Retinal pigment epithelial cell (primary cell): ENCODE measurements around the gene HOXD12.

Experiments
- DNase-seq: peaks from one replicate; pipeline ENCODE4 v3.0.0-alpha.2; 2010; ENCODE audit warnings: low read depth
- H3K4me3 ChIP-seq: 2 replicates; pipeline ENCODE4 v1.5.1; 2011; ENCODE audit warnings: mild to moderate bottlenecking, low read length, control low read depth, moderate library complexity
- TF ChIP-seq, protein P1 (sequence below): conservative IDR thresholded peaks from 2 replicates; pipeline ENCODE4 v1.5.1; 2011; ENCODE audit warnings: low read depth, low read length, control low read depth, inconsistent platforms

HOXD12 gene

GRCh38 chr2:176115883-176116813, 16.6 kb downstream of the HOXD12 start, which contains the start of gene HOXD10:
TSS of gene HOXD10 (plus strand) at chr2:176116778. CDS start at chr2:176116834, 56 bp downstream.
- TF ChIP-seq, protein P1, sequence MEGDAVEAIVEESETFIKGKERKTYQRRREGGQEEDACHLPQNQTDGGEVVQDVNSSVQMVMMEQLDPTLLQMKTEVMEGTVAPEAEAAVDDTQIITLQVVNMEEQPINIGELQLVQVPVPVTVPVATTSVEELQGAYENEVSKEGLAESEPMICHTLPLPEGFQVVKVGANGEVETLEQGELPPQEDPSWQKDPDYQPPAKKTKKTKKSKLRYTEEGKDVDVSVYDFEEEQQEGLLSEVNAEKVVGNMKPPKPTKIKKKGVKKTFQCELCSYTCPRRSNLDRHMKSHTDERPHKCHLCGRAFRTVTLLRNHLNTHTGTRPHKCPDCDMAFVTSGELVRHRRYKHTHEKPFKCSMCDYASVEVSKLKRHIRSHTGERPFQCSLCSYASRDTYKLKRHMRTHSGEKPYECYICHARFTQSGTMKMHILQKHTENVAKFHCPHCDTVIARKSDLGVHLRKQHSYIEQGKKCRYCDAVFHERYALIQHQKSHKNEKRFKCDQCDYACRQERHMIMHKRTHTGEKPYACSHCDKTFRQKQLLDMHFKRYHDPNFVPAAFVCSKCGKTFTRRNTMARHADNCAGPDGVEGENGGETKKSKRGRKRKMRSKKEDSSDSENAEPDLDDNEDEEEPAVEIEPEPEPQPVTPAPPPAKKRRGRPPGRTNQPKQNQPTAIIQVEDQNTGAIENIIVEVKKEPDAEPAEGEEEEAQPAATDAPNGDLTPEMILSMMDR = no peak
- DNase-seq = no peak
- H3K4me3 ChIP-seq = no peak within 1 kb of the TSS

DNA sequence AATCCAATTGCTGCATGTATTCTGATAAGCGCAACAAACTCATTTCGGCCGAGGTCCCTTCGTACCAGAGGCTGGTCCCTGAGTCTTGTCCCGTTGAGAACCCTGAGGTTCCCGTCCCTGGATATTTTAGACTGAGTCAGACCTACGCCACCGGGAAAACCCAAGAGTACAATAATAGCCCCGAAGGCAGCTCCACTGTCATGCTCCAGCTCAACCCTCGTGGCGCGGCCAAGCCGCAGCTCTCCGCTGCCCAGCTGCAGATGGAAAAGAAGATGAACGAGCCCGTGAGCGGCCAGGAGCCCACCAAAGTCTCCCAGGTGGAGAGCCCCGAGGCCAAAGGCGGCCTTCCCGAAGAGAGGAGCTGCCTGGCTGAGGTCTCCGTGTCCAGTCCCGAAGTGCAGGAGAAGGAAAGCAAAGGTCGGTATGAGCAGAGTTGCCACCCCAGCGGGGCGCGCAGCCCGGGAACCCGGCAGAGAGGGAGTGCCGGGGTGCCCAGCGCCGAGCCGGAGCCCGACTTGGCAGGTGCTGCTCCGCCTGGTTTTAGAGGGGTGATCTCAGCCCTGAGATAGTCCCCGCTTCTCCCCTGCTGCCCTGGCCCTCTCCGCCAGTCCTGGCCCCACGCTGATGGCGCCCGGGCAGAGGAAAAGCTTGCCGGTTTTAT, 17.7 kb downstream of the HOXD12 start:
- no peak for DNase-seq
- TF ChIP-seq, protein P1 = no peak
- H3K4me3 ChIP-seq = no peak overlapping the region

DNA sequence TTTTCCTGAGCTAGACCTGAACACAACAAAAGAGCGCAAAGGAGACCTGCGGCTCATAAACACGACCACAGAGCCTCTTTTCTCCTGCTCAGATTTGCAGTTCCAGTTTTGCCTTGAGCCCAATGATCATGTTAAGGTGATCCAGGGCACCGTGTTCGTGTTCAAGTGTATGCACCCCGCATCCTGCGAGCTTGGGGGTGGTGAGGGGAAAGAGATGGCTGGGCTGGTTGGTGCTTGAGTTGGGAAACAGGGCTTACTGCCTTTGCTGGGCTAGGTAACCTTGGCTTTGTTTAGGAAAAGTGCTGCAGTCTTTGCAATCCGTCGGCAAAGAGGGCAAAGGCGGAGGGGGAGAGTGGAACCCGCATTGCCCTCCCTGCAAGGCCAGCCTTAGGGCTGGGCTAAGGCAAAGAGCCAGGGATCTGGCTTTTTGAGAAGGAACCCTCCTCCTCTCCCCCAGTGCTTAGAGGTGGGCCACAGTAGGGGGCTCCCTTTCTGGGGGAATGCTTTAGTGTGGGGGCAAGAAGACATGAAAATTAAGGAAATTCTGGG, 18.3 kb downstream of the HOXD12 start:
- no peak overlapping the region for H3K4me3 ChIP-seq
- no peak for DNase-seq
- TF ChIP-seq, protein P1 = no peak

- TF ChIP-seq, protein P1 = peak; percentile 47
- no peak overlapping the region for H3K4me3 ChIP-seq
- no peak for DNase-seq
These were observed 19.2 kb downstream of the HOXD12 start for GRCh38 chr2:176118601-176119339.

DNA sequence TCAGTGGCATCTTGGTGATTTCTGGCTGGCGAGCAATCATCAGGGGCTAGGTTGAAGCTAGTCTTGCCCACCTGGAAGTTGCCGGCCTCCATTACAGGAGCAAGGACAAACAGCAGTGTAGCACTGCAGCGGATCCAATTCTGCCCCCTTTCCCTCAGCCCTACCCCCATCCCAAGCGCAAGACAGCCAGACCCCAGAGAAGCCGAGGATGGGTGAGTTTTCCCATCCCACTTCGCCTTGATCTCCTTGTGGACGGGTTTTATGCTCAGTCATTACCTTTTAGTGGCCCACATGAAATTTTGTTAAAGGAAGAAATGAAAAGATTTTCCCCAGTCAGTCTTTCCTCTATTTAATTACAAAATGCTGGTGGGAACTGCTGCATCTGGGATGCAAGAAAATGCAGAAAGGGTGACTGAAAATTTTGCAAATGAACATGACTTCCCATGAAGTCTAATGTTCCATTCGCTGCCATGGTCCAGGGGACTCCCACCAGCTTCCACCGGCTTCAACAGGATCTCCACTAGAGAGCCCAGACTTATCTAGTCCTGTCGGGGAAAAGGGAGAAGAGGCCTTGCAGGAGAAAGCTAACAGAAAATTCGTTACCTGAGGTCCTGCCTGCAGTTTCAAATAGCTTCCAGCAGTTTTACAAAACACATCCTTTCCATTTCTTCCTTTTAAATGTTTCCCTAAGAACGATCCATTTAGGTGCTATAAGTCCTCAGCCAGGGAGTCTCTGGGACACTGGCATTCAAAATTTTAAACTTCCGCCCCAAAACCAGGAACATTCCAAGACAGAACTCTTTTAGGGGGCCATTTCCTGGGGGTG, 21.0 kb downstream of the HOXD12 start:
- DNase-seq = no peak
- H3K4me3 ChIP-seq = no peak overlapping the region
- TF ChIP-seq, protein P1 = no peak
